ENCODE results near the gene ERGIC2. TPM values are rescaled to one million over a fixed set of nuclear protein-coding genes. Genes with fewer than 3 reads are reported as not detected.

The ERGIC2 gene
- total and polyA plus RNA-seq, 2 donors (not counting 1 experiment from before 2014, with no cell fraction given) = 4.4 to 37.2 TPM

DNA sequence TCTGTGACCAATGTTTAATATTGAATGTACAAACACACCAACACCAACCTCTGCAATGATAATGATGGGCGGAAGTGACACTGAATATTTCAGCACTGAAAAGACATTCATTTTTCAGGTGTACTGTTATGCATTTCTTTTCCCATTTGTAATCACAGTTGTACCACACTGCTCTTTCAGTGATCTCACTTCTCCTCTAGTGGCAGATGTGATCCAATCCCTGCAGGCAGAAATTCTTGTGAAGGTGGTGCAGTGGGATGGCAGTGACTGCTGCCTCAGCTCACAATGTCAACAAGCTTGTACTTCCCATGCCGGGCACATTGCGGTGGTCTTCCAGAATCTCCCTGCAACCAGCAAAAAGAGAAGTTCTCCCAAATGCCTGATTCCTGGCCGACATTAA is 23.0 kb upstream of the ERGIC2 start:
- Histone ChIP-seq H3K4me3 (ENCODE audit: control extremely low read depth in 1 of 5, extremely low read depth in 1 of 5, insufficient read depth in 1 of 5, low read depth in 2 of 5, low read length in 4 of 5) (no peak overlapping the region), H2AFZ (ENCODE audit: insufficient read depth, low read depth, low read length, poor library complexity, severe bottlenecking) (no peak overlapping the region), H3K4me2 (replicated peaks; ENCODE audit: low read depth, low read length, poor library complexity, severe bottlenecking) (no peak overlapping the region), H3K27me3 (replicated peaks in 1 of 4; ENCODE audit: control extremely low read depth in 1 of 4, control insufficient read depth in 3 of 4, insufficient read depth in 4 of 4, low read length in 3 of 4) (no peaks in the 10 kb centered on the region), H4K20me1 (ENCODE audit: control insufficient read depth, insufficient read depth, low read length, poor library complexity, severe bottlenecking) (no peaks in the 10 kb centered on the region), H3K4me1 (ENCODE audit: control insufficient read depth in 2 of 2, insufficient read depth in 2 of 2, low read length in 2 of 2) (no peaks in the 10 kb centered on the region), H3K27ac (ENCODE audit: low read length in 2 of 2) (no peak overlapping the region), H3K36me3 (replicated peaks in 1 of 2; ENCODE audit: control extremely low read depth in 1 of 2, control insufficient read depth in 1 of 2, extremely low read depth in 1 of 2, insufficient read depth in 2 of 2, low read length in 1 of 2) (no peaks in the 10 kb centered on the region), H3K79me2 (ENCODE audit: control insufficient read depth, insufficient read depth, low read length) (no peaks in the 10 kb centered on the region), H3K9me3 (ENCODE audit: control extremely low read depth in 1 of 3, control insufficient read depth in 2 of 3, insufficient read depth in 1 of 3, low read length in 2 of 3) (no peaks in the 10 kb centered on the region), H3K9ac (ENCODE audit: low read length) (no peak overlapping the region)
- H3K4me3 Mint-ChIP-seq = no peak overlapping the region
- intact Hi-C loops (cut with micrococcal nuclease) = no loop called here
- DNase-seq (no peak), ATAC-seq (ENCODE audit: low read depth) (no peak)
- no peaks in the 10 kb centered on the region for H3K9me3 Mint-ChIP-seq (ENCODE audit: insufficient read depth)
- H3K4me1 Mint-ChIP-seq = no peaks in the 10 kb centered on the region
- TF ChIP-seq EZH2 (IDR thresholded peaks at IDR 0.05; ENCODE audit: borderline replicate concordance, insufficient read depth, low read depth, low read length, poor library complexity, severe bottlenecking) = no peak
- TF ChIP-seq, protein P1, sequence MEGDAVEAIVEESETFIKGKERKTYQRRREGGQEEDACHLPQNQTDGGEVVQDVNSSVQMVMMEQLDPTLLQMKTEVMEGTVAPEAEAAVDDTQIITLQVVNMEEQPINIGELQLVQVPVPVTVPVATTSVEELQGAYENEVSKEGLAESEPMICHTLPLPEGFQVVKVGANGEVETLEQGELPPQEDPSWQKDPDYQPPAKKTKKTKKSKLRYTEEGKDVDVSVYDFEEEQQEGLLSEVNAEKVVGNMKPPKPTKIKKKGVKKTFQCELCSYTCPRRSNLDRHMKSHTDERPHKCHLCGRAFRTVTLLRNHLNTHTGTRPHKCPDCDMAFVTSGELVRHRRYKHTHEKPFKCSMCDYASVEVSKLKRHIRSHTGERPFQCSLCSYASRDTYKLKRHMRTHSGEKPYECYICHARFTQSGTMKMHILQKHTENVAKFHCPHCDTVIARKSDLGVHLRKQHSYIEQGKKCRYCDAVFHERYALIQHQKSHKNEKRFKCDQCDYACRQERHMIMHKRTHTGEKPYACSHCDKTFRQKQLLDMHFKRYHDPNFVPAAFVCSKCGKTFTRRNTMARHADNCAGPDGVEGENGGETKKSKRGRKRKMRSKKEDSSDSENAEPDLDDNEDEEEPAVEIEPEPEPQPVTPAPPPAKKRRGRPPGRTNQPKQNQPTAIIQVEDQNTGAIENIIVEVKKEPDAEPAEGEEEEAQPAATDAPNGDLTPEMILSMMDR (IDR thresholded peaks at IDR 0.05) = no peak
- peaks cover 32% of the 10 kb centered on the region for H3K27me3 Mint-ChIP-seq
- ChIA-PET POLR2A (no interaction called here), CTCF (no interaction called here)
- no peak overlapping the region for H3K27ac Mint-ChIP-seq
- 75% methylated on average over 3 of the region's 4 CpGs for WGBS (ENCODE audit: insufficient coverage)

DNA sequence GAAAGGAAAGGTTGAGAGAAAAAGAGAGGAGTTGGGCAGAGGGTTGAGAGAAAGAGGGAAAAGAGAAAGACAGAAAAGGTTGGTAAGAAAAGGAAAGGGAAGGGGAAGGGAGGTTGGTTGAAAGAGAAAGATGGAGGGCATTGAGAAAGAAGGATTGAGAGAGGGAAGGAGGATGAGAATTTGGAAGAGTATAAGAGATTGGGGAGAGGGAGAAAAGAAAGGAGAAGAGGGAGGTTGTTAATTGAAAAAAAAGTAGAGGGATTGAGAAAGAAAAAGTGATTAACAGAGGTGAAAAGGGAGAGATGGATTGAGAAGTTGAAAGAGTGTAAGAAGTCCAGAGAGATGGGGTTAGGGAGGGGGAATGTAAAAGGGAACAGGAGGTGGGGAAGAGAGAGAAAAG is 21.5 kb upstream of the ERGIC2 start:
- H3K27me3 ChIP-seq (replicated peaks in 1 of 4; ENCODE audit: control extremely low read depth in 1 of 4, control insufficient read depth in 3 of 4, insufficient read depth in 4 of 4, low read length in 3 of 4) = no peaks in the 10 kb centered on the region
- H3K9me3 ChIP-seq (ENCODE audit: control extremely low read depth in 1 of 3, control insufficient read depth in 2 of 3, insufficient read depth in 1 of 3, low read length in 2 of 3) = no peaks in the 10 kb centered on the region
- DNase-seq = no peak
- H2AFZ ChIP-seq (ENCODE audit: insufficient read depth, low read depth, low read length, poor library complexity, severe bottlenecking) = no peak overlapping the region
- Mint-ChIP-seq H3K4me3 (no peak overlapping the region), H3K9me3 (ENCODE audit: insufficient read depth) (no peaks in the 10 kb centered on the region), H3K27ac (no peak overlapping the region), H3K4me1 (no peaks in the 10 kb centered on the region), H3K27me3 (peaks cover 38% of the 10 kb centered on the region)
- TF ChIP-seq, protein P1 (IDR thresholded peaks at IDR 0.05) = no peak
- no peak for TF ChIP-seq EZH2 (IDR thresholded peaks at IDR 0.05; ENCODE audit: borderline replicate concordance, insufficient read depth, low read depth, low read length, poor library complexity, severe bottlenecking)
- no peak overlapping the region for H3K27ac ChIP-seq (ENCODE audit: low read length in 2 of 2)
- CTCF ChIA-PET = no interaction called here
- intact Hi-C loops (cut with micrococcal nuclease) = no loop called here
- H3K9ac ChIP-seq (ENCODE audit: low read length) = no peak overlapping the region
- H3K4me3 ChIP-seq (ENCODE audit: control extremely low read depth in 1 of 5, extremely low read depth in 1 of 5, insufficient read depth in 1 of 5, low read depth in 2 of 5, low read length in 4 of 5) = no peak overlapping the region
- H3K79me2 ChIP-seq (ENCODE audit: control insufficient read depth, insufficient read depth, low read length) = no peaks in the 10 kb centered on the region
- H3K4me1 ChIP-seq (ENCODE audit: control insufficient read depth in 2 of 2, insufficient read depth in 2 of 2, low read length in 2 of 2) = no peaks in the 10 kb centered on the region
- H4K20me1 ChIP-seq (ENCODE audit: control insufficient read depth, insufficient read depth, low read length, poor library complexity, severe bottlenecking) = no peaks in the 10 kb centered on the region
- POLR2A ChIA-PET = no interaction called here
- ATAC-seq (ENCODE audit: low read depth) = no peak
- H3K4me2 ChIP-seq (replicated peaks; ENCODE audit: low read depth, low read length, poor library complexity, severe bottlenecking) = no peak overlapping the region
- H3K36me3 ChIP-seq (replicated peaks in 1 of 2; ENCODE audit: control extremely low read depth in 1 of 2, control insufficient read depth in 1 of 2, extremely low read depth in 1 of 2, insufficient read depth in 2 of 2, low read length in 1 of 2) = no peaks in the 10 kb centered on the region
